Caco-2 (cell line): ENCODE data around the gene RSPH6A. TPM values are rescaled to one million over a fixed set of nuclear protein-coding genes. Genes with fewer than 3 reads are reported as not detected.

Experiments
- BruUV-seq: library from RNA; stranded (reverse); fragments of 400-500 nt; replicated peaks from 2 replicates; lab custom pipeline; 2021; lab: Mats Ljungman, UMichigan
- CTCF ChIA-PET: fragments of 300-600 bp; sonication (Branson Sonifier 250); formaldehyde crosslinking; loops from one replicate; lab custom pipeline; 2022; ENCODE audit warnings: antibody characterized with exemption; lab: Charles Lee
- POLR2A ChIA-PET: fragments of 300-600 bp; sonication (Branson Sonifier 250); formaldehyde crosslinking; loops from one replicate; lab custom pipeline; 2022; ENCODE audit warnings: antibody characterized with exemption; lab: Charles Lee
- DNase-seq, 2 experiments: peaks; one replicate each; pipeline versions ENCODE4 v3.0.0 to v3.0.0-alpha.2; 2020 to 2022
- H3K27me3 ChIP-seq: replicated peaks from 2 replicates; pipeline ENCODE4 v1.6.0; 2011; ENCODE audit warnings: low read length; ENCODE audit not compliant: control insufficient read depth, insufficient read depth
- H3K36me3 ChIP-seq: 2 replicates; pipeline ENCODE4 v1.5.1; 2011; ENCODE audit warnings: low read length; ENCODE audit not compliant: control insufficient read depth, insufficient read depth
- H3K4me1 ChIP-seq: fragments of 250-450 bp; sonication (Bioruptor Pico); 2 replicates; pipeline ENCODE4 v1.5.1; 2020; ENCODE audit warnings: mild to moderate bottlenecking
- H3K4me3 ChIP-seq: 2 replicates; pipeline ENCODE4 v1.5.1; 2011; ENCODE audit warnings: low read depth, mild to moderate bottlenecking, control low read depth, low read length
- H3K9me3 ChIP-seq: fragments of 250-450 bp; sonication (Bioruptor Pico); 2 replicates; pipeline ENCODE4 v1.5.1; 2020; ENCODE audit warnings: mild to moderate bottlenecking, moderate library complexity
- H3K27ac Mint-ChIP-seq: one replicate; pipeline ENCODE4 v1.8.0; 2022; ENCODE audit warnings: mixed read lengths; ENCODE audit not compliant: unreplicated experiment
- H3K27me3 Mint-ChIP-seq: one replicate; pipeline ENCODE4 v1.8.0; 2022; ENCODE audit warnings: mixed read lengths; ENCODE audit not compliant: insufficient read depth, unreplicated experiment
- H3K36me3 Mint-ChIP-seq: one replicate; pipeline ENCODE4 v1.8.0; 2022; ENCODE audit warnings: mild to moderate bottlenecking, mixed read lengths; ENCODE audit not compliant: insufficient read depth, unreplicated experiment
- H3K4me1 Mint-ChIP-seq: one replicate; pipeline ENCODE4 v1.8.0; 2022; ENCODE audit warnings: low read depth, mixed read lengths; ENCODE audit not compliant: unreplicated experiment
- H3K4me3 Mint-ChIP-seq: one replicate; pipeline ENCODE4 v1.8.0; 2022; ENCODE audit warnings: mild to moderate bottlenecking, moderate library complexity, mixed read lengths; ENCODE audit not compliant: unreplicated experiment
- H3K9me3 Mint-ChIP-seq: one replicate; pipeline ENCODE4 v1.8.0; 2022; ENCODE audit warnings: mixed read lengths; ENCODE audit not compliant: unreplicated experiment
- CTCF ChIP-seq, 2 experiments: fragments of 200-600 bp in 1 of 2; IDR thresholded peaks; 1 replicate in 1 of 2; 2 replicates in 1 of 2; pipeline versions ENCODE4 v1.5.1 to v1.8.0; 2011 to 2022; ENCODE audit warnings: antibody characterized with exemption in 1 of 2, control low read depth in 1 of 2, inconsistent platforms in 1 of 2, low read depth in 1 of 2, low read length in 1 of 2, mild to moderate bottlenecking in 1 of 2, moderate library complexity in 1 of 2; ENCODE audit not compliant: insufficient read depth in 1 of 2, severe bottlenecking in 1 of 2, unreplicated experiment in 1 of 2
- intact Hi-C: fragments of 100-400 bp; cut with micrococcal nuclease; formaldehyde crosslinking; loops from one replicate; pipeline ENCODE4 v1.10.0; 2022; ENCODE audit not compliant: unreplicated experiment
- total RNA-seq: library from RNA; stranded (reverse); gene quantifications from 2 replicates; pipeline ENCODE4 v1.2.3, GENCODE V29; 2022

Gene RSPH6A
- total RNA-seq, 1 experiment from 2014 or later, result 0.23 TPM

GRCh38 chr19:45825917-45826893 lies 11.1 kb upstream of the RSPH6A start:
- no peaks in the 10 kb centered on the region for H3K9me3 ChIP-seq
- H3K4me3 ChIP-seq, result no peak overlapping the region
- no peaks in the 10 kb centered on the region for H3K4me1 ChIP-seq
- DNase-seq, result no peak
- Mint-ChIP-seq H3K27me3 (no peaks in the 10 kb centered on the region), H3K4me1 (no peaks in the 10 kb centered on the region), H3K27ac (peak overlapping the region; percentile 9), H3K36me3 (peaks cover 83% of the 10 kb centered on the region), H3K4me3 (no peak overlapping the region), H3K9me3 (no peaks in the 10 kb centered on the region)
- H3K27me3 ChIP-seq, result no peaks in the 10 kb centered on the region
- ChIA-PET CTCF (interaction anchor here (1.7 kb wide), 1 partner anchor 9 kb away, joined by 14 read pairs; no protein-coding TSS in a partner anchor), POLR2A (no interaction called here)
- BruUV-seq, result no TSS peak
- intact Hi-C loops, result no loop called here
- no peak for TF ChIP-seq CTCF (IDR thresholded peaks at IDR 0.05; ENCODE audit: insufficient read depth in 1 of 2, low read depth in 1 of 2, low read length in 1 of 2, severe bottlenecking in 1 of 2, unreplicated experiment in 1 of 2)
- H3K36me3 ChIP-seq, result peaks cover 7% of the 10 kb centered on the region

- no peaks in the 10 kb centered on the region for H3K9me3 Mint-ChIP-seq
- no peak for TF ChIP-seq CTCF (IDR thresholded peaks at IDR 0.05; ENCODE audit: insufficient read depth in 1 of 2, low read depth in 1 of 2, low read length in 1 of 2, severe bottlenecking in 1 of 2, unreplicated experiment in 1 of 2)
- no peak for DNase-seq
- intact Hi-C loops, result no loop called here
- H3K4me1 ChIP-seq, result no peaks in the 10 kb centered on the region
- no peak overlapping the region for H3K4me3 Mint-ChIP-seq
- no peaks in the 10 kb centered on the region for H3K27me3 Mint-ChIP-seq
- H3K4me1 Mint-ChIP-seq, result no peaks in the 10 kb centered on the region
- H3K27ac Mint-ChIP-seq, result no peak overlapping the region
- ChIA-PET POLR2A (no interaction called here), CTCF (interaction anchor here (0.6 kb wide), 1 partner anchor 51 kb away, joined by 4 read pairs; no protein-coding TSS in a partner anchor)
- H3K9me3 ChIP-seq, result no peaks in the 10 kb centered on the region
- BruUV-seq, result no TSS peak
- H3K4me3 ChIP-seq, result no peak overlapping the region
- H3K36me3 Mint-ChIP-seq, result peaks cover 79% of the 10 kb centered on the region
- H3K27me3 ChIP-seq, result no peaks in the 10 kb centered on the region
- peaks cover 6% of the 10 kb centered on the region for H3K36me3 ChIP-seq
Measured at GRCh38 chr19:45825263-45825605, 10.1 kb upstream of the RSPH6A start.

- DNase-seq, result no peak
- H3K27me3 Mint-ChIP-seq, result no peaks in the 10 kb centered on the region
- H3K27ac Mint-ChIP-seq, result no peak overlapping the region
- H3K4me3 Mint-ChIP-seq, result no peak overlapping the region
- Histone ChIP-seq H3K4me3 (no peak overlapping the region), H3K9me3 (no peaks in the 10 kb centered on the region), H3K36me3 (peaks cover 6% of the 10 kb centered on the region), H3K4me1 (no peaks in the 10 kb centered on the region), H3K27me3 (no peaks in the 10 kb centered on the region)
- H3K9me3 Mint-ChIP-seq, result no peaks in the 10 kb centered on the region
- no peak for TF ChIP-seq CTCF (IDR thresholded peaks at IDR 0.05; ENCODE audit: insufficient read depth in 1 of 2, low read depth in 1 of 2, low read length in 1 of 2, severe bottlenecking in 1 of 2, unreplicated experiment in 1 of 2)
- no TSS peak for BruUV-seq
- intact Hi-C loops, result no loop called here
- ChIA-PET CTCF (interaction anchor here (0.6 kb wide), 2 partner anchors 51 to 54 kb away, joined by 3 to 4 read pairs; no protein-coding TSS in a partner anchor), POLR2A (interaction anchor here (1.2 kb wide), 1 partner anchor 58 kb away, joined by 3 read pairs; no protein-coding TSS in a partner anchor)
- H3K4me1 Mint-ChIP-seq, result no peaks in the 10 kb centered on the region
- peaks cover 79% of the 10 kb centered on the region for H3K36me3 Mint-ChIP-seq
Measured at GRCh38 chr19:45824531-45825262, 9.6 kb upstream of the RSPH6A start.
